Keratinocyte (primary cell): Measurements from ENCODE around the gene GRIN1. TPM values are rescaled to one million over a fixed set of nuclear protein-coding genes. Genes with fewer than 3 reads are reported as not detected.

Experiments used
- DNase-seq: peaks from one replicate; pipeline ENCODE4 v3.0.0-alpha.2; 2011; ENCODE audit warnings: low read depth, missing footprints, low spot score
- FAIRE-seq: peaks from 2 replicates; lab custom pipeline; 2011; peaks lifted over from hg19 to GRCh38; lab: Jason Lieb, UNC
- H2AFZ ChIP-seq: 2 replicates; pipeline ENCODE4 v1.6.0; 2012; ENCODE audit warnings: low read length, control low read depth, inconsistent platforms; ENCODE audit not compliant: control insufficient read depth
- H3K27ac ChIP-seq: 2 replicates; pipeline ENCODE4 v1.5.1; 2011; ENCODE audit warnings: low read length; ENCODE audit not compliant: control insufficient read depth, insufficient read depth
- H3K27me3 ChIP-seq: 3 replicates; pipeline ENCODE4 v1.6.0; 2011; ENCODE audit warnings: low read length; ENCODE audit not compliant: control insufficient read depth, insufficient read depth; ENCODE audit errors: extremely low read depth
- H3K36me3 ChIP-seq, 2 experiments: 2 replicates in 1 of 2; 3 replicates in 1 of 2; pipeline ENCODE4 v1.5.1; 2011; ENCODE audit warnings: low read length in 2 of 2, mild to moderate bottlenecking in 1 of 2; ENCODE audit not compliant: control insufficient read depth in 2 of 2, insufficient read depth in 2 of 2; ENCODE audit errors: extremely low read depth in 1 of 2
- H3K4me1 ChIP-seq: 3 replicates; pipeline ENCODE4 v1.5.1; 2011; ENCODE audit warnings: low read length; ENCODE audit not compliant: control insufficient read depth, insufficient read depth; ENCODE audit errors: extremely low read depth
- H3K4me2 ChIP-seq: 3 replicates; pipeline ENCODE4 v1.6.0; 2011; ENCODE audit warnings: low read depth, low read length; ENCODE audit not compliant: control insufficient read depth, insufficient read depth; ENCODE audit errors: extremely low read depth
- H3K4me3 ChIP-seq, 3 experiments: fragments of 200-600 bp in 1 of 3; sonication (generic) in 1 of 3; 2 replicates in 2 of 3; 3 replicates in 1 of 3; pipeline ENCODE4 v1.5.1; 2011 to 2016; ENCODE audit warnings: low read length in 3 of 3, mild to moderate bottlenecking in 3 of 3, control low read depth in 2 of 3, inconsistent platforms in 1 of 3, low read depth in 1 of 3, mixed read lengths in 1 of 3, mixed run types in 1 of 3, moderate library complexity in 1 of 3; ENCODE audit not compliant: control insufficient read depth in 2 of 3, insufficient read depth in 2 of 3; ENCODE audit errors: extremely low read depth in 1 of 3
- H3K79me2 ChIP-seq: 2 replicates; pipeline ENCODE4 v1.6.0; 2012; ENCODE audit warnings: low read length; ENCODE audit not compliant: control insufficient read depth, insufficient read depth
- H3K9ac ChIP-seq: 3 replicates; pipeline ENCODE4 v1.6.0; 2011; ENCODE audit warnings: low read length; ENCODE audit not compliant: control insufficient read depth, insufficient read depth; ENCODE audit errors: extremely low read depth
- H3K9me1 ChIP-seq: 3 replicates; pipeline ENCODE4 v1.6.0; 2011; ENCODE audit warnings: low read length; ENCODE audit not compliant: control insufficient read depth, insufficient read depth; ENCODE audit errors: extremely low read depth
- H3K9me3 ChIP-seq: 2 replicates; pipeline ENCODE4 v1.5.1; 2012; ENCODE audit warnings: low read depth, low read length; ENCODE audit not compliant: control insufficient read depth
- H4K20me1 ChIP-seq: 3 replicates; pipeline ENCODE4 v1.6.0; 2011; ENCODE audit warnings: low read length; ENCODE audit not compliant: control insufficient read depth, insufficient read depth; ENCODE audit errors: extremely low read depth
- EZH2 ChIP-seq: IDR thresholded peaks from one replicate; pipeline ENCODE4 v1.6.1; 2012; ENCODE audit warnings: inconsistent platforms, mild to moderate bottlenecking, low read length, moderate library complexity
- dilution Hi-C: fragments of 300-500 bp; cut with MboI; formaldehyde crosslinking; loops from one replicate; pipeline ENCODE4 v1.7.0; 2020; ENCODE audit warnings: low sequenced_read_pairs; ENCODE audit not compliant: extremely low pct_ligation_motif_present
- polyA plus RNA-seq, 5 experiments: library from polyadenylated mRNA; depleted of rRNA in 3 of 5; stranded (reverse) in 3 of 5; stranded (forward) in 1 of 5; unstranded in 1 of 5; fragments of >200 nt; gene quantifications; 1 replicate in 1 of 5; 2 replicates in 3 of 5; 3 replicates in 1 of 5; pipeline versions ENCODE4 v1.2.1 to v1.2.3, GENCODE V29; 2011 to 2012; ENCODE audit warnings: missing spikeins in 2 of 5, low read depth in 1 of 5, low replicate concordance in 1 of 5
- TF ChIP-seq, protein P1 (sequence below), 3 experiments: IDR thresholded peaks in 1 of 3; conservative IDR thresholded peaks in 1 of 3; optimal IDR thresholded peaks in 1 of 3; 2 replicates in 2 of 3; 3 replicates in 1 of 3; pipeline versions ENCODE3 to v1.5.1; 2011; ENCODE audit warnings: low read length in 3 of 3, mild to moderate bottlenecking in 3 of 3, moderate library complexity in 2 of 3, control low read depth in 1 of 3, inconsistent platforms in 1 of 3; ENCODE audit not compliant: insufficient read depth in 2 of 3; ENCODE audit errors: extremely low read depth in 1 of 3

GRIN1 gene
- polyA plus RNA-seq, 1 donor (not counting 4 experiments of a cell fraction or from before 2014, with no cell fraction given) = 0.03 TPM

DNA sequence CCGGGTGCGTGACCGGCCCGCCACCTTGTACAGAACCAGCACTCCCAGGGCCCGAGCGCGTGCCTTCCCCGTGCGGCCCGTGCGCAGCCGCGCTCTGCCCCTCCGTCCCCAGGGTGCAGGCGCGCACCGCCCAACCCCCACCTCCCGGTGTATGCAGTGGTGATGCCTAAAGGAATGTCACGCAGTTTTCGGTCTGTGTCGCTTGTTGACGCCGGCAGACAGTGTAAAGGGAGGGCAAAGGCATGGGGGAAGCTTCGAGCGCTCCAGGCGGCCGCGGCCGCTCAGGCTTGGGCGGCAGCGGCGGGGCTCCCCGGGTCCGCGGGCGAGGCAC is 29.6 kb downstream of the GRIN1 start:
- TF ChIP-seq, protein P1, sequence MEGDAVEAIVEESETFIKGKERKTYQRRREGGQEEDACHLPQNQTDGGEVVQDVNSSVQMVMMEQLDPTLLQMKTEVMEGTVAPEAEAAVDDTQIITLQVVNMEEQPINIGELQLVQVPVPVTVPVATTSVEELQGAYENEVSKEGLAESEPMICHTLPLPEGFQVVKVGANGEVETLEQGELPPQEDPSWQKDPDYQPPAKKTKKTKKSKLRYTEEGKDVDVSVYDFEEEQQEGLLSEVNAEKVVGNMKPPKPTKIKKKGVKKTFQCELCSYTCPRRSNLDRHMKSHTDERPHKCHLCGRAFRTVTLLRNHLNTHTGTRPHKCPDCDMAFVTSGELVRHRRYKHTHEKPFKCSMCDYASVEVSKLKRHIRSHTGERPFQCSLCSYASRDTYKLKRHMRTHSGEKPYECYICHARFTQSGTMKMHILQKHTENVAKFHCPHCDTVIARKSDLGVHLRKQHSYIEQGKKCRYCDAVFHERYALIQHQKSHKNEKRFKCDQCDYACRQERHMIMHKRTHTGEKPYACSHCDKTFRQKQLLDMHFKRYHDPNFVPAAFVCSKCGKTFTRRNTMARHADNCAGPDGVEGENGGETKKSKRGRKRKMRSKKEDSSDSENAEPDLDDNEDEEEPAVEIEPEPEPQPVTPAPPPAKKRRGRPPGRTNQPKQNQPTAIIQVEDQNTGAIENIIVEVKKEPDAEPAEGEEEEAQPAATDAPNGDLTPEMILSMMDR (optimal IDR thresholded peaks at IDR 0.05 in 1 of 3, IDR thresholded peaks at IDR 0.05 in 1 of 3, conservative IDR thresholded peaks at IDR 0.05 in 1 of 3; ENCODE audit: extremely low read depth in 1 of 3, insufficient read depth in 2 of 3, low read length in 3 of 3) = no peak
- TF ChIP-seq EZH2 = peak; percentile 59
- dilution Hi-C loops = no loop called here
- H3K79me2 ChIP-seq = no peaks in the 10 kb centered on the region
- peaks cover 4% of the 10 kb centered on the region for H4K20me1 ChIP-seq
- no peaks in the 10 kb centered on the region for H3K36me3 ChIP-seq
- DNase-seq = no peak
- H3K4me2 ChIP-seq = peak overlapping the region; percentile 41
- H3K9me1 ChIP-seq = no peaks in the 10 kb centered on the region
- H3K9me3 ChIP-seq = no peaks in the 10 kb centered on the region
- peak overlapping the region in 1 of 3 experiments; percentile 5 for H3K4me3 ChIP-seq
- FAIRE-seq = no peak
- no peak overlapping the region for H3K27ac ChIP-seq
- H3K27me3 ChIP-seq = peaks cover 94% of the 10 kb centered on the region
- H3K4me1 ChIP-seq = no peaks in the 10 kb centered on the region
- H3K9ac ChIP-seq = no peak overlapping the region
- no peak overlapping the region for H2AFZ ChIP-seq

DNA sequence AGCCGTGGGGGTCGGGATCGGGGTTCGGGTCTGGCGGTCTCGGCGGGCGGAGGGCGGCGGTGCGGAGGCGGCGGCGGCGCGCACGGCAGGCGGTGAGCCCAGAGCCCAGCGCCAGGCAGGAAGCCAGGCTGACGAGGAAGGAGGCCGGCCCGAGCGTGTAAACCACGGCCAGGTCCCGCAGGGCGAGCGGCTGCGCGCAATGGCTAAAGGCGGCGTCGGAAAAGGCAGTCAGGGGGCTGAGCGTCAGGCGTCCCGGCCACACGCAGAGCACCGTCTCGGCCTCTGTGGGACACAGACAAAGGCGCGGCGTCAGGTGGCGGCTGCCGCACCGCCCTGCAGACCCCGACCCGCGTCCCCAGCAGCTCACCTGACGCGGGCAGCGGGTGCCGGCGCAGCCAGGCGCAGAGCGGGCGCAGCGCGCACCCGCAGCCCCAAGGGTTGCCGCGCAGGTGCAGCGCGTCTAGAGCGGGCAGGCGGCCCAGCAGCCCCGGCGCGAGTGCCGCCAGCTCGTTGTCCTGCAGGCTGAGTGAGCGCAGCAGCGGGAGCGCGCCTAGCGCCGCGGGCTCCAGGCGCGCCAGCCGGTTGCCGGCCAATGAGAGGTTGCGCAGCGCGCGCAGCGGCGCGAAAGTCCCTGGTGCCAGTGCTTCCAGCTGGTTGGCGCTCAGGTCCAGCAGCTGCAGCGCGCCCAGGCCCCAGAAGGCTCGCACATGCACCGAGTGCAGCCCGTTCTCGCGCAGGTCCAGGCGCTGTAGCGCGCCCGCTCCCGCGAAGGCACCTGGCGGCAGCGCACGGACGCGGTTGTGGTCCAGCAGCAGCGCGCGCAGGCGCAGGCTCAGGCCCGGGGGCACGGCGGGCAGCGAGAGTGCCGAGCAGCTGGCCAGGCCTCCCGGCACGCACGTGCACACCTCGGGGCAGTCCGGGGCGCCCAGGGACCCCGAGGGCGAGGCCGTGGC is 30.2 kb downstream of the GRIN1 start:
- H4K20me1 ChIP-seq = peaks cover 6% of the 10 kb centered on the region
- DNase-seq (no peak), FAIRE-seq (no peak)
- no peaks in the 10 kb centered on the region for H3K9me1 ChIP-seq
- no peak overlapping the region for H3K27ac ChIP-seq
- H3K4me1 ChIP-seq = no peaks in the 10 kb centered on the region
- H3K9me3 ChIP-seq = no peaks in the 10 kb centered on the region
- H3K27me3 ChIP-seq = peaks cover 96% of the 10 kb centered on the region
- peak; percentile 97 for TF ChIP-seq EZH2
- TF ChIP-seq, protein P1 (optimal IDR thresholded peaks at IDR 0.05 in 1 of 3, IDR thresholded peaks at IDR 0.05 in 1 of 3, conservative IDR thresholded peaks at IDR 0.05 in 1 of 3; ENCODE audit: extremely low read depth in 1 of 3, insufficient read depth in 2 of 3, low read length in 3 of 3) = no peak
- no peak overlapping the region for H3K9ac ChIP-seq
- H2AFZ ChIP-seq = no peak overlapping the region
- peak overlapping the region; percentile 41 for H3K4me2 ChIP-seq
- no peaks in the 10 kb centered on the region for H3K79me2 ChIP-seq
- H3K4me3 ChIP-seq = peak overlapping the region in 1 of 3 experiments; percentile 5
- H3K36me3 ChIP-seq = no peaks in the 10 kb centered on the region
- dilution Hi-C loops = no loop called here
